Fibroblast of skin of left quadriceps (primary cell): ENCODE results near the gene UBE2E3.
"Not testable (repeated sequence)": the region's sequence is repeated elsewhere in the genome, so short reads cannot be mapped to it uniquely, and the experiment has no call there.

Experiments
- DNase-seq, 2 experiments: peaks; one replicate each; pipeline ENCODE4 v3.0.0-alpha.2; 2013; ENCODE audit warnings: low read depth in 2 of 2

Gene UBE2E3

GRCh38 chr2:180980106-180980942 is at the start of gene UBE2E3:
UBE2E3 (plus strand) TSS chr2:180980605; CDS start chr2:180982043, 1,438 bp downstream.
- DNase-seq = peak; percentile 56 to 57

- no peak for DNase-seq
Measured at GRCh38 chr2:180931841-180932240, 48.6 kb upstream of the UBE2E3 start.

GRCh38 chr2:180933332-180933731 is 47.1 kb upstream of the UBE2E3 start:
- no peak for DNase-seq

- DNase-seq = no peak
Measured at GRCh38 chr2:180934911-180935310, 45.5 kb upstream of the UBE2E3 start.

- DNase-seq = not testable (repeated sequence)
Measured at GRCh38 chr2:180937480-180937879, 42.9 kb upstream of the UBE2E3 start.

DNA sequence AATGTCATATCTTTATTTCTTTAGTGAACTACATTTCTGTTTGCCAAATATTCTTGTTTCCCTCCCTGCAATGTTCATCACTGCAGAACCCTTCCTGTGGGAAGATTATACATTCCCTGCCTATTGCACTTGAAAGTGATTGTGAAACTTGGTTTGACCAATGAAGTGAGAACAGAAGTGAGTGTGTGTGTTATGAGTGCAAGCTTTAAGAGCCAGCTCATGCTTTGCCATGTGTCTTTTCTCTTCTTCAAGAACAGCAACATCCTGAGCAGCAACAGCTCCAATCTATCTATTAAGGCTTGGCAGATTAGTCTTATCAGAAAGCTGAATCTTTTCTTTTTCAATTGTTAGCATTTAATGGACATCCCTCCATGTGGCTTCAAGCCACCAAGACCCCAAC is 42.0 kb upstream of the UBE2E3 start:
- peak; percentile 36 to 41 for DNase-seq

DNA sequence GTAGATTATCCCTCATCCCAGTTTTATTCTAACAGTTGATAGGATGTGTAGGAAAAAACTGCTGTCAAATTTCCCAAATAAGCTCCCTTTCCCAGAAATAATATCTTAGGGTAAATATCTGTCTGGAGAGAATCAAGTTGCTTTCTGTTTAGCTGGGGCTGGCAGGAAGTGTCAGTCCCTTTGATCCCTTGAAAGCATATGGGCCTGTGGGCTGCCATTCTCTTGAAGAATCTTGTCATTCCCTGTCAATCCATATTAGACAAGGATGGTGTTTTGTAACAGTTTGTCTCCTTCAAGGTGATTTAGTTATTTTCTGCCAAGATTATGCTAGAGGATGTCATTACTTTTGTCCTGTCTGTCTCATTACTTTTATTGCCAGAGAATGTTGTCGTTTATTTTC is 37.1 kb upstream of the UBE2E3 start:
- DNase-seq = no peak

DNA sequence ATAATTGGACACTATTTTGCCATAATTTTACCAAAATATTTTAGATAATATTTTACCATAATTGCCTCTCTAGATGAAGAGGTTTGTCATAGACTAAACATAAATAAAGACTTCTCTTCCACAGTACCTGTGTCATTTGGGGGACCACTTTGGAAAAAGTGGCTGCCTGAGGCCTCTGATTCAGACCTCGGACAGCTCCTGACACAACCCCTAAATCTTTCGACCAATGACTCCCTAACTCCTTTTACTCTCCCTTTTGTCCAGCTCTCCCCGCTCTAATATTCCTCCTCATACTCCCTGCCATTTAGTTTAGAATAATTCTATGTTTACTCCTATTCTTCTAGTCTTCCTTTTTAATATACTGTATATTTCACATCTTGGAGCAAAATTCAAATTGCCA is 36.0 kb upstream of the UBE2E3 start:
- no peak for DNase-seq

DNA sequence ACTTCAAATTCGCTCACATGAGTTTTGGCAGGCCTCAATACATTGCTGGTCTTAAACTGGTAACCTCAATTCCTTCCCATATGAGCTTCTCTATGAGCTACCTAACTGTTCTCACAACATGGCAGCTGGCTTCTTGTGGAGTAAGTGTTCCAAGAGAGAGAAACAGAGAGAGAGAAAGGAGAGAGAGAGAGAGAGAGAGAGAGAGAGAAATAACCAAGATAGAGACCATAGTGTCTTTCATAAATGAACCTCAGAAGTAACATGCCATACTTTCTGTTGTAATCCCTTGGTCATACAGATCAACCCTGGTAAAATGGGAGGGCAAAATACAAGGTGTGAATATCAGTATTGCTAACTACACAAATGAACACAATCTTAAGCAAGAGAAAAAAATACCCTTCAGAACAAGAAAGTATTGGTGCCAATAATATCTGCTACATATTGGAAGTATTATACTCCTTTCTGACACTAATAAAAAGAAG is 33.2 kb upstream of the UBE2E3 start:
- no peak for DNase-seq

GRCh38 chr2:180949896-180950295 is 30.5 kb upstream of the UBE2E3 start:
- DNase-seq = no peak

- DNase-seq = no peak
Measured at GRCh38 chr2:180952082-180952481, 28.3 kb upstream of the UBE2E3 start.

DNA sequence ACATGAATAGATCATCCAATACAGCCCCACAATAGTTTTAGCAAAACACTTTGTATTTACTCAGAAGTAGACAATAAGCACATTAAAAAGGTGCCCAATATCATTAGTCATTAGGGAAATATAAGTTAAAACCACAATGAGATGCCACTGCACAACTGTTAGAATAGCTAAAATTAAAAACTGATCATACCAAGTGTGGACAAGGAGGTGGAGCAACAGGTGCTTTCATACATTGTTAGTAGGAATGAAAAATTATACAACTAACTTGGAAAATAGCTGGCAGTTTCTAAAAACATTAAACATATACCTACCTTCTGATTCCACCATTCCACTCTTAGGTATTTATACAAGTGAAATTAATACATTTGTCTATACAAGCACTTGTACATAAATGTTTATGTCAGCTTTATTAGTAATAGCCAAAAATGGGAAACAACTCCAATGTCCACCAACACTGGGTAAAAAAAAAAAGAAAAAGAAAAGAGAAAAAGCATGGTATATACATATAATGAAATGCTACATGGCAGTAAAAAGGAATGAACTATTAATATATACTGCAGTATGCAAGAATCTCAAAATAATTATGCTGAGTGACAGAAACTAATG is 27.6 kb upstream of the UBE2E3 start:
- DNase-seq = no peak

DNA sequence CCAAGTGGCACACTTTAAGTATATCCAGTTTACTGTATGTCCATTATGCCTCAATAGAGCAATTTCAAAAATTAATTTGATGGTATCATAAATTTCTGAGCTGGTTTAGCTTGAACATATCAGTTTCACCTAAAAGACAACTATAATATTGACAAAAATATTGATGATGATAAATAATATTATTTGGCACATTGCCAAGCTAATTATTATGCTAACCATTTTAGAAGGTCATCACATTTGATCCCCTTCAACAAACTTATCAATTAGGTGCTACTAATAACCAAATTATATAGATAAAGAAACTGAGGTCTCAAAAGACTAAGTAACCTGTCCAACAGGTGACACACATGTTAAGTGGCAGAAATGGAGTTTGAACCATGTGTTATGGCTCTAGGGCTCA is 26.9 kb upstream of the UBE2E3 start:
- DNase-seq = no peak

- no peak for DNase-seq
Measured at GRCh38 chr2:180955101-180955500, 25.3 kb upstream of the UBE2E3 start.

- no peak for DNase-seq
Measured at GRCh38 chr2:180959787-180960186, 20.6 kb upstream of the UBE2E3 start.

DNA sequence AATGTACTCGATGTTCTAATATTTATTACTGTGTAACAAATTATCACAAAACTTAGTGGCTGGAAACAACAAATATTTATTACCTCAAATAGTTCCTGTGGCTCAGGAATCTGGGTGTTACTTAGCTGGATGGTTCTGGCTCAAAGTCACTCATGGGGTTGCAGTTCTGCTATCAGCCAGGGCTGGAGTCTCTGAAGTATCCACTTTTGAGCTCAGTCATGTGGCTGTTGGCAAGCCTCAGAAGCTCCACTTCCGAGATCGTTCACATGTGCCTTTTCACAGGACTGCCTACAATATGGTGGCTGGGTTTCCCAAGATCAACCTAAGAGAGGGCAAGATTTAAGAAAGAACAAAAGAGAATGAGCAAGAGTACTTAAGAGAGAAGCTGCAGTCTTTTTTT is 19.4 kb upstream of the UBE2E3 start:
- DNase-seq = no peak

DNA sequence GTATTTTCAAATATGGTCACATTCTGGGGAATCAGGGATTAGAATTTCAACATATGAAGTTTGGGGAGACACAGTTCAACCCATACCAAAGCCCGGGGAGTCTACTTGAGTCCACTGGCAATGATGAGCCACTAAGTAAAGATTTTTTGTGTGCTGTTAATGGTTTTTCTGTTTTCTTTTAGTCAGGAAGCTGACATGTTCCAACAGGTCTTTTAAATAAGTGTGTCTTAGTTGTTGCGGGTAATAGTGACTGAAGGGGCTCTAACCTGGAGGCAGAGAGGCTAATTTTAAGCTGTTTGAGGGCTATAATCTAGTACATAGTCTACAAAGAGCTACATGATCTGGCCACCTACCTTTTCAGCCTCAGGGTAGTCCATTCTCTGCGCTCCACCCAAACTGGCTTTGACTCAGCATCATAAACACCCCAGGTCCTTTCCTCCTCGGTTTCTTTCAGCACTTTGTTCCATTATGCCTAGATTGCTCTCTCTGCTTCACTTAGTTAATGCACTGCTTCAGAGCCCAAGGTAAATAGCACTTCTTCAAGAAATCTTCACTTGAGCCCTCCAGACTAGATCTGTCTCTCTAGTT is 17.6 kb upstream of the UBE2E3 start:
- DNase-seq = no peak

DNA sequence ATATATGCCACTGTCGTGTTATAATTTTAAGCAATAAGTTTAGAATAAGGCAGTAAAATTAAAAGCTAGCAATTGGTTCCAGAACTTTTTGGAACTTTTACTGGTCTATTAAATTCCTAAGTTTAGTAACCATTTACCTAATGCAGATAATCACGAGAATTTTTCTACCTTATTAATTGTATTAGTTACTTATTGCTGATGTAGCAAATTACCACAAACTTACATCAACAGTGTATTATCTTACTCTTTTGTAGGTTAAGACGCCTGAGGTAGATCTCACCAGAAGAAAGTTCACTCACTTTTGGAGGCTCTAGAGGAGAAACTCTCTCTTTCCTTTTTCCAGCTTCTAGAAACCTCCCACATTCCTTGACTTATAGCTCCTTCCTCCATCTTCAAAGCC is 14.0 kb upstream of the UBE2E3 start:
- no peak for DNase-seq

GRCh38 chr2:180969124-180969523 is 11.3 kb upstream of the UBE2E3 start:
- no peak for DNase-seq

DNA sequence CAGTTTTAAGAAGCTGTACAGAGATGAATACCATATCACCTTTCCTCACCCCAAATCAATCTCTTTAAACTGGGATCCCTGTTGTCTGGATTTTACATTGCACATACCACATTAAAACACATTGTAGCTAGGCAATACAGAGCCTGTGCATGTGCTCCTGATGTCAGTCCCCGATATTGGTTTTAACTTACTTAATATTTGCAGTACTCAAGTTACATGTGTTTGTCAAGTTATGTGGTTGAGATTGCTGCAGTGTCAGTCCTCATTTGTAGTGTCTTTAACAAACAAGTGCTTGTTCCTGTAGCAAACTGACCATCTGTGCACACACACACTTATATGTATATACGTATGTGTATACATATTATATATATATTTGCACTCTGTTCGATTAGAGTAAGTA is 10.4 kb upstream of the UBE2E3 start:
- no peak for DNase-seq

- DNase-seq = no peak
Measured at GRCh38 chr2:180971811-180972210, 8.6 kb upstream of the UBE2E3 start.

- DNase-seq = no peak
Measured at GRCh38 chr2:180975585-180975984, 4.8 kb upstream of the UBE2E3 start.
